Suprapubic skin (tissue), 3 donors: ENCODE data around the gene SEZ6L.

Experiments used
- EP300 ChIP-seq: sonication (generic); formaldehyde crosslinking; IDR thresholded peaks from one replicate; pipeline ENCODE4 v1.6.1; 2017; ENCODE audit warnings: antibody characterized with exemption
- TF ChIP-seq, protein P1 (sequence below), 2 donors: fragments of 200-600 bp in 1 of 2; fragments of 450-650 bp in 1 of 2; sonication (generic) in 1 of 2; IDR thresholded peaks; one replicate each; pipeline ENCODE4 v1.5.1; 2016 to 2019; ENCODE audit warnings: antibody characterized with exemption in 2 of 2, mild to moderate bottlenecking in 1 of 2, moderate library complexity in 1 of 2

DNA sequence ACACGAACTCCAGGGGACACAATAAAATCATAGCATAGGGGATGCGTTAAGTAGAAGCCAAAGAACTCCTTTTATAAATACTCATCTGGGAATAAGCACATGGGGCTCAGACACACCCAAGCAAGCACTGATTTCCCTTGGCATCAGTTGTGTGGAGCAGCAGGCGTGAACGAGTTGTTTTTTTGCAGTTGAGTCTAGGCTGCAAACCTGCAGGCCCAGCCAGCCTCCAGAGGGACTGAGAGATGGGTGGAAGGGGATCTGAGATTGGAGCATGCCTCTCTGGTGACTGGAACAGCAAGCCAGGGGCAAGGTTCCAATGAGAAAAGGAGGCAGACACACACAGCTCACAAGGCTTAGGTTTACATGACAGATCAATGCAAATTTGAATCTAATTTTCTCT lies 27.4 kb upstream of the SEZ6L start:
- TF ChIP-seq, protein P1, sequence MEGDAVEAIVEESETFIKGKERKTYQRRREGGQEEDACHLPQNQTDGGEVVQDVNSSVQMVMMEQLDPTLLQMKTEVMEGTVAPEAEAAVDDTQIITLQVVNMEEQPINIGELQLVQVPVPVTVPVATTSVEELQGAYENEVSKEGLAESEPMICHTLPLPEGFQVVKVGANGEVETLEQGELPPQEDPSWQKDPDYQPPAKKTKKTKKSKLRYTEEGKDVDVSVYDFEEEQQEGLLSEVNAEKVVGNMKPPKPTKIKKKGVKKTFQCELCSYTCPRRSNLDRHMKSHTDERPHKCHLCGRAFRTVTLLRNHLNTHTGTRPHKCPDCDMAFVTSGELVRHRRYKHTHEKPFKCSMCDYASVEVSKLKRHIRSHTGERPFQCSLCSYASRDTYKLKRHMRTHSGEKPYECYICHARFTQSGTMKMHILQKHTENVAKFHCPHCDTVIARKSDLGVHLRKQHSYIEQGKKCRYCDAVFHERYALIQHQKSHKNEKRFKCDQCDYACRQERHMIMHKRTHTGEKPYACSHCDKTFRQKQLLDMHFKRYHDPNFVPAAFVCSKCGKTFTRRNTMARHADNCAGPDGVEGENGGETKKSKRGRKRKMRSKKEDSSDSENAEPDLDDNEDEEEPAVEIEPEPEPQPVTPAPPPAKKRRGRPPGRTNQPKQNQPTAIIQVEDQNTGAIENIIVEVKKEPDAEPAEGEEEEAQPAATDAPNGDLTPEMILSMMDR (IDR thresholded peaks at IDR 0.05): no peak
- no peak for TF ChIP-seq EP300
